SKM-1 treated with dmso at 0.1 percent for 144 hours (cell line): ENCODE measurements around the gene LDLRAD3.

Experiments
- DNase-seq: peaks from one replicate; lab custom pipeline; 2025; ENCODE audit not compliant: unreplicated experiment; lab: John Stamatoyannopoulos, UW

Gene LDLRAD3

DNA sequence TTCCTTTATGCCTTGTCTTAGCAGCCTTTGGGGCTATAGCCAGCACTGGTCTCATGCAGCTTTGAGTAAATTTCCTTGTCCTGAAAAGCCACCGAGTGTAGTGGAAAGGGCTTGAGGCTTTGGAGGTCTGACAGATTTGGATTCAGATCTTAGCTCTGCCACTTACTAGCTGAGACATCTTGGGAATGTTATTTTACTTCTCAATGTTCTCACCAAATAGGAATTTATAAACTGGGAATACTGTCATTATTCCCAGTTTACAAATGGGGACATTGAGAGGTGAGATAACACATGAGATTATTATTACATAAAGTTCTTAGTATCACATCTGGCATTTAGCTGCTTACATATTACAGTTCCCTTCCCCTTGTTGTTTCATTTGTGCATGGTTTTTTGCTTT is 249.9 kb downstream of the LDLRAD3 start:
- no peak for DNase-seq

GRCh38 chr11:36195496-36196354 is 251.9 kb downstream of the LDLRAD3 start:
- DNase-seq: no peak

DNA sequence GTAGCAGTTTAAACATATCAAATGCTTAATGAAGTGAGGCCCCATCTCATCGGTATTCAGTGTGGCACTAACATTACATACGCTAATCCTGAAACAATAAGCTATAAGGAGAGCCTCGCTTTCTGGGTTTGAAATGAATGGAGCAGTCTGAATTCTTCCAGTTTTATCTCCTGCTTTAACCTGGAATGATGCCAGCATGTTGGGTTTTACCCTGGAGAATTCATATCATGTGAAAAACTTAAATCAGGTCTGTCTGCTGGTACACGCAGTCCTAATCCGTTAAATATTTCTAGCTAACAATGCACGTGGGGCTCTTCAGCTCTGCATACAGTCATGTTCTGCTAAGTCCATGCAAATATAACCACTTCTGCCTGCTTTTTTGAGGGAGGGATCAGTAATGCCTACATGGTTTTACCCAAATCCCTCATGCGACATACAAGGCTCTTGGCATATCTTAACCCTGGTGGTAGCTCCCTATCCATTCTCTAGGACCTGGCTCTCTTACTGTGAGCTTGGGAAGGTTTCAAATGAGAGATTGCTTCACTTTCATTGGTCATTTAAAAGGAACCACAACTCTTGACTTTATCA is 252.6 kb downstream of the LDLRAD3 start:
- no peak for DNase-seq

DNA sequence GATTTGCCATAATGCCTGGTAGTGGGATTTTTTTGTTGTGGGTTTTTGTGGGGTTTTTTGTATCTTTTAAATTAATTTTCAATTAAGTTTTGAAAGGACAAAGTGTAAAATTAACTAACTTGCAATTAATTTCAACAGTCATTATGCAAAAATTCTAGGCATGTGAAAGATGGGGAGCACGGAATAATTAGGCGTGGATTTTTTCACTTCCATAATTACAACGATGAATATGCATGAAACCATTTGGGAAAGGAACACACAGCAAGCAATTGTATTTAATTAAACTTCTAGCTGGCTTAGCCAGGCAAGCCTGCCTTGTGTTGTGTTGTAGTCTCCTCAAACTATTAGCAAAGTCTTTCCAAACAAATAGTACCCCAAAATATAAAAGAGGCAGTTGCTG is 257.5 kb downstream of the LDLRAD3 start:
- DNase-seq: no peak

DNA sequence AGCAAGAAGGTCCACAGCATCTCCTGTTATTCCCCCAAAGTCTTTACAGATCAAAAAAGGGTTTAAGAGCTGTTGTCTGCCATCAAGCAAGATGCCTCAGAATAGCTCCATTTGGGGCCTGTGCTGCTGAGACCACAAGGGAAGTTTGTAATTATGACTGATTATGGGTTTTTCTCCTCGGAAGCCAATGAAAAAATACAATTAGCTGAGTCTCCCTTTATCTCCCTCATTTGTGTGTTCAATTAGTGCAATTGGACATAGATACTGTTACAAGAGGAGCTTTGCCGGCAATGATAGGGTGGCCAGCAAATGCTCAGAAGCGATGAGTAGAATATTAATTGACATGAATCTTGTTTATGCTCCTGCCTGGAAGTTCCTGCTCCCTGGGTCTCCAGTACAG is 261.7 kb downstream of the LDLRAD3 start:
- no peak for DNase-seq

DNA sequence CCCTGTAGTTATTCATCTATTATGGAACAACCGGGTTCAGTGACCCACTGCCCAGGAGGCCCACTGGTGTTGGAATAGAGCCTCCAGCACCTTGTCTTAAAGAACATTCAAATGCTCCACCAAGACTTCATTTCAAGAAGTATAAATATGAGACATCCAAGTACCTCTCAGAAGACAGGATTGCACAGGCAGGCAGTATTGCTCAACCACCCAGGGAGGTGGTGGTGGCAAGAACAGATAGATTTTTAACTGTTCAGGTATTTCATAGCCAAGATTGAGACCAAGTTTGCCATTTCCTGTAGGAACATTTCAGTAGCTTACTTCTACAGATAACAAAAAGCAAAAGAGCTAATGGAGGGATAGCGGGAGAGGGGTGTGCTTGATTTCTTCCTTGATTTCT is 266.7 kb downstream of the LDLRAD3 start:
- DNase-seq: no peak

- DNase-seq: no peak
Measured at GRCh38 chr11:36211761-36212430, 268.0 kb downstream of the LDLRAD3 start.

GRCh38 chr11:36212564-36213392 is 268.9 kb downstream of the LDLRAD3 start:
- no peak for DNase-seq

DNA sequence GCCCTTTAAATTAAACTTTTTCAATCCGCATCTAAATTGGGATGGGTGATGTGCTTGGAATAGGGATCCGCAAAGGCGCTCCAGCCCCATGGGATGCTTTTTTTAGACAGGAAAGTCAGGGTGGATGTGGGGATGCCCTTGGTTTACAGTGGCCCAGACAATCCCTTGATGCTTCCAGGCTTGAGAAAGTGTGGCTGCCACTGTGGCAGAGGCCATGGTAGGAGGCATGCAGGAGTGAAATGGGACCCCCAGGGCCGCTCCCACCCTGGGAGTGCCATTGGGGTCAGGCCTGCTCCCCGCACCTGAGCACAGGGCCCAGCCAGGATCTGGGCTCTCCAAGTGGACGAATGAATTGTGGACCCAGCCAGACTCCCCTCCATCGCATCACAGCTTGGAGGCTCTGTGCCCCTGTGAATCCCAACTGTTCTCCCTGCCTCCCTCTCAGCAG is 269.6 kb downstream of the LDLRAD3 start:
- DNase-seq: no peak

DNA sequence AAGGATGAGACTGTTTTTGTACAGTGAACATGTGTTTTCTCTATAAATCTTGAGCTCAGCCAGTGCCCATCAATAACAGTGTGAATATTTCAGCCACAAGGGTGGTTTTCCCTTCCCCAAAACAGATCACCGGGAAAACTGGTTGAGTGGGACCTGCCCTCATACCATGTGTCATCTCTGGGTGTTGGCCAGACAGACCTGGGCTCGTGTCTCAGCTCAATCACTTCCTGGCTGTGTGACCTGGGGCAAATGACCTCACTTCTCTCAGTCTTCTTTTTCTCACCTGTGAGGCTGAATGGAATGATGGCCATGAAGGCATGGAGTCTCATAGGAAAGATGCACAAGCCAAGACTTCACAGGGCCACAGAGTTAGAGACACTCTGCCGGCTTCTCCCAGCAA is 270.6 kb downstream of the LDLRAD3 start:
- no peak for DNase-seq

DNA sequence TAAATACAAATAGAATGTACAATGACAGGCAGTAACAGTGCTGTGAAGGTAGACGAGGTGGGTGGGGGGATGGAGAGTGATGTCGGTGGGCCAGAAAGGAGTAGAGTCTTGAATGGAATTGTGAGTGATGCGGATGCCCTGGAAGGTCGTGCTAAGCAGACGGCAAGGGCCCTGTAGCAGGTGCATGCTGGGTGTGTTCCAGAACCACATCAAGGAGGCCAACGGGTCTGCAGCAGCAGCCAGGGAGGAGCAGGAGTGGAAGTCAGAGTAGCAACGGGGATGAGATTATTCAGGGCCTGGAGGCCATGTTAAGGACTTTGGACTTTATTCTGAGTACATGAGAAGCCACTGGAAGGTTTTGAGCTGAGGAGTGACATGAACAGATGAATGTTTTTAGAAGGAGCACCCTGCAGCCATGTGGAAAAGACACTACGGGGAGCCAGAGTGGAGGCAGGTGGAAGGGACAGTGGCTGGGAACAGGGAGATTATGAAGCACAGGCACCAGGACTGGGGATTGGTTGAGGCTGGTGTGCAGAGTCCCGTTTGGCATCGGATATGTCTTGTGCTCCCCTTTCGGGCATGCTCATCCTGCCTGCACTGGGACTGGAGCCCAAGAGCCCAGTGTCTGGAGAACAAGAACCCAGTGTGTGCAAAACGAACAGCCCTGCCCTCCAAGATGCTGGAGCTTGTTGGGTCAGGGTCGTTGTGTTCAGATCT is 271.3 kb downstream of the LDLRAD3 start:
- DNase-seq: no peak

- no peak for DNase-seq
Measured at GRCh38 chr11:36215693-36216060, 271.8 kb downstream of the LDLRAD3 start.

GRCh38 chr11:36216061-36216615 is 272.3 kb downstream of the LDLRAD3 start:
- no peak for DNase-seq

GRCh38 chr11:36218283-36218921 is 274.5 kb downstream of the LDLRAD3 start:
- DNase-seq: no peak

DNA sequence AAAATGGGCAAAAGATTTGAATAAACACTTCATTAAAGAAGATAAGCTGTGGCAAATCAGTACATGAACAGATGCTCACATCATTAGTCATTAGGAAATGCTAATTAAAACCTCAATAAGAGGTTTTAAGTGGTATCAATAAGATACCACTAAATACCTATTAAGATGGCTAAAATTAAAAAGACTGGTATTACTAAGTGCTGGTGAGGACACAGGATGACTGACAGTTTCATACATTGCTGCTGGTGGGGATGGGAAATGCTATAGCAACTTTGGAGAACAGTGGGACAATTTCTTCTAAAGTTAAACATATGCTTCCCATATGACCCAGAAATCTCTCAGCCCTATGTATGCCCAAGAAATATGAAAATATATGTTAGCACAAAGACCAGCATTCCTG is 276.1 kb downstream of the LDLRAD3 start:
- no peak for DNase-seq

DNA sequence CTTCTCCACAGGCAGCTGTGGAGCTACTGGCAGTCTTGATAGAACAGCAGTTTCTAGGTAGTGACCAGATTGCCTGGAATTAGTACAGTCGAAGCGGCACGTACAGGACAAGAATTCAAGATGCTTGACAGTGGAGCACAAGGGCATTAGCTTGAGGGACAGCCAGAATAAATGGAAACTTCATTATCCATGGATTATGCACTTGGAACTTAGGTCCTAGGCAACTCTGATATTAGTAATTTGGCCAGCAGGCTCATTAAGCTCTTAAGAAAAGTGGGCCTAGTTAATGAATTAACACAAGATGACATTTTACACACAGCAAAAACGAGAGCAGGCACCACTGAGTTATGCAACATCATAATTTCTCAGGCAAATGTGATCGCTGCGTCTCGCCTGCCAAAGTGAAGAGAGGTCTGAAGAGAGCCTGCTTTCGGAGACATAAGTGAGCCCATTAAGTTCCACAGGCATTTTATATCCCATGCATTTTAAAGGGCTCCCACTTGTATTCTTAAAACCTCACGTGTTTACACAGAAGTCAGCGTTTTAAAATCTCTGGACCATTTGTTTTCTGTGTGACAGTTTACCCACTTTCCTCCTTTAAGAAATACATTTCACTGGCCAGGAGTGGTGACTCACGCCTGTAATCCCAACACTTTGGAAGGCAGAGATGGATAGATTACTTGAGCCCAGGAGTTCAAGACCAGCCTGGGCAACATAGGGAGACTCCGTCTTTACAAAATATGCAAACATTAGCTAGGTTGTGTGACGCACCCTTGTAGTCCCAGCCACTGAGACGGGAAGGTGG is 279.2 kb downstream of the LDLRAD3 start:
- no peak for DNase-seq

DNA sequence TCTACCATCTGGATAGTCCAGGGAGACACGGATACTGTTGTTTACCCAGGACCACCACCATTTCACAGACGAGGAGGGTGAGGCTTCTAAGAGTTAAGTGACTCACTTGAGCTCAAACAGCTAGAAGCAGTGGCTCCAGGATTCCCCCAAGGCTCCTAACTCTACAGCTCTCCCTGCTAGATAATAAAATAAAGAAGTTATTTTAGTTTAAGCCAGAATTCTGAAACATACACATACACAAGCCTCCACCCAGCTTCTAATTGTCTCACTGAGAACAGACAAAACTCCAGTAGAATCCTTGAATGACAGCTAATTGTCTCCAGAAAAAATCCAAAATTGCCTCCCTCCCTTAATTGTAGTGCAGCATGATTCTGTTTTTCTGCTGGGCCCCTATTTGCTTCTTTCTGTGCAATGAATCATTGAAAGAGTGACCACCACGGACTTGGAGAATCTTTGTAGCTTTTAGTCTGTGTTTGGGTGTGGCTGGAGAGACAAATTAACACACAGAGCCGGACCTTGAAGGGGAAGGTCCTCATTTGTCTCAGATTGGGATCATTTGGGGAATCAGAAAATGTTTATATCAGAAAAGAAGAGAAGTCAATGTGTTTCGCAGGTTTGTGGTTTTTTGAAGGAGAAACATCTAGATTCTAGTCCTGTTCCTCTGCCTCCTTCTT is 280.5 kb downstream of the LDLRAD3 start:
- DNase-seq: no peak

DNA sequence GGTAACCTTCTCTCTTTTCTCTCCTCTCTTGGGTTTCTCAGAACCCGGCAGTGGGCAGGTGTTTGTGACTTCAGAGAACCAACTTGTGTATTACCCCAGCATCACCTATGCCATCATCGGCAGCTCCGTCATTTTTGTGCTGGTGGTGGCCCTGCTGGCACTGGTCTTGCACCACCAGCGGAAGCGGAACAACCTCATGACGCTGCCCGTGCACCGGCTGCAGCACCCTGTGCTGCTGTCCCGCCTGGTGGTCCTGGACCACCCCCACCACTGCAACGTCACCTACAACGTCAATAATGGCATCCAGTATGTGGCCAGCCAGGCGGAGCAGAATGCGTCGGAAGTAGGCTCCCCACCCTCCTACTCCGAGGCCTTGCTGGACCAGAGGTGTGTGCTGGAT is 283.2 kb downstream of the LDLRAD3 start:
- no peak for DNase-seq
